ENCODE data around the gene ASPA. TPM values are rescaled to one million over a fixed set of nuclear protein-coding genes. Genes with fewer than 3 reads are reported as not detected.

Gene ASPA
- total and polyA plus RNA-seq, 2 experiments from 2014 or later = 0.13 TPM; not detected in 1

DNA sequence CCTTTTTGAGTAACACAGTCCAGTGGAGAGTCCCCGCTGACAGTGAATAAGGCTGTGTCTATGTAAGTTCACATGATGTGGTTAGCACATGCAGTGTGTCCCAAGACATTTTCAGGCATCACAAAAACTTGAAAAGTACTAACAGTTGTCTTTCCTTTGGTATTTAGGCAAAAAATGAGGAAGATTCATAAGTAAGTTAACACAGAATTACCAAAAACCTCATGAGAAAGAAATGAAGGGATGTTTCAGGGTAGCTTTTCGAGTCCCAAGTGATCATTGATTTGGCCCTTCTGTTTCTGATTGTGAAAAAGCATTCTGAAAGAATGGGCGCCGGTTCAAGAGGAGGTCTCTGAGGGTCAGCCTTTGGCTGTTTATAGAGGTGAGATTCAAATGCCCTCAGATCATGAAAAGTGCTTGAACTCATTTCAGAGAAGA lies 529 bp upstream of the ASPA start:
- Histone ChIP-seq H4K20me1 (replicated peaks; ENCODE audit: insufficient read depth) (no peaks in the 10 kb centered on the region), H3K36me3 (ENCODE audit: insufficient read depth) (no peaks in the 10 kb centered on the region), H3K79me2 (replicated peaks; ENCODE audit: insufficient read depth) (no peaks in the 10 kb centered on the region), H3F3A (replicated peaks; ENCODE audit: low read depth) (no peaks in the 10 kb centered on the region), H2AFZ (peak overlapping the region; percentile 64; the same call in 1 of the 2 replicates), H3K4me2 (no peak overlapping the region), H3K27ac (ENCODE audit: low read depth) (no peak overlapping the region), H3K27me3 (ENCODE audit: insufficient read depth) (no peaks in the 10 kb centered on the region), H3K9me2 (ENCODE audit: insufficient read depth) (no peaks in the 10 kb centered on the region), H3K4me1 (ENCODE audit: insufficient read depth) (peaks cover 12% of the 10 kb centered on the region), H3K4me3 (no peak overlapping the region)
- Mint-ChIP-seq H3K27me3 (ENCODE audit: insufficient read depth, low read depth, poor library complexity) (peaks cover 1% of the 10 kb centered on the region), H3K4me1 (peaks cover 16% of the 10 kb centered on the region), H3K27ac (no peak overlapping the region), H3K4me3 (no peak overlapping the region), H3K36me3 (ENCODE audit: low read depth) (no peaks in the 10 kb centered on the region), H3K9me3 (no peaks in the 10 kb centered on the region; the same call in 2 of the 3 replicates)
- TF ChIP-seq CTCF (conservative IDR thresholded peaks at IDR 0.05; ENCODE audit: low read depth in 2 of 2) = no peak
- TF ChIP-seq, protein P1, sequence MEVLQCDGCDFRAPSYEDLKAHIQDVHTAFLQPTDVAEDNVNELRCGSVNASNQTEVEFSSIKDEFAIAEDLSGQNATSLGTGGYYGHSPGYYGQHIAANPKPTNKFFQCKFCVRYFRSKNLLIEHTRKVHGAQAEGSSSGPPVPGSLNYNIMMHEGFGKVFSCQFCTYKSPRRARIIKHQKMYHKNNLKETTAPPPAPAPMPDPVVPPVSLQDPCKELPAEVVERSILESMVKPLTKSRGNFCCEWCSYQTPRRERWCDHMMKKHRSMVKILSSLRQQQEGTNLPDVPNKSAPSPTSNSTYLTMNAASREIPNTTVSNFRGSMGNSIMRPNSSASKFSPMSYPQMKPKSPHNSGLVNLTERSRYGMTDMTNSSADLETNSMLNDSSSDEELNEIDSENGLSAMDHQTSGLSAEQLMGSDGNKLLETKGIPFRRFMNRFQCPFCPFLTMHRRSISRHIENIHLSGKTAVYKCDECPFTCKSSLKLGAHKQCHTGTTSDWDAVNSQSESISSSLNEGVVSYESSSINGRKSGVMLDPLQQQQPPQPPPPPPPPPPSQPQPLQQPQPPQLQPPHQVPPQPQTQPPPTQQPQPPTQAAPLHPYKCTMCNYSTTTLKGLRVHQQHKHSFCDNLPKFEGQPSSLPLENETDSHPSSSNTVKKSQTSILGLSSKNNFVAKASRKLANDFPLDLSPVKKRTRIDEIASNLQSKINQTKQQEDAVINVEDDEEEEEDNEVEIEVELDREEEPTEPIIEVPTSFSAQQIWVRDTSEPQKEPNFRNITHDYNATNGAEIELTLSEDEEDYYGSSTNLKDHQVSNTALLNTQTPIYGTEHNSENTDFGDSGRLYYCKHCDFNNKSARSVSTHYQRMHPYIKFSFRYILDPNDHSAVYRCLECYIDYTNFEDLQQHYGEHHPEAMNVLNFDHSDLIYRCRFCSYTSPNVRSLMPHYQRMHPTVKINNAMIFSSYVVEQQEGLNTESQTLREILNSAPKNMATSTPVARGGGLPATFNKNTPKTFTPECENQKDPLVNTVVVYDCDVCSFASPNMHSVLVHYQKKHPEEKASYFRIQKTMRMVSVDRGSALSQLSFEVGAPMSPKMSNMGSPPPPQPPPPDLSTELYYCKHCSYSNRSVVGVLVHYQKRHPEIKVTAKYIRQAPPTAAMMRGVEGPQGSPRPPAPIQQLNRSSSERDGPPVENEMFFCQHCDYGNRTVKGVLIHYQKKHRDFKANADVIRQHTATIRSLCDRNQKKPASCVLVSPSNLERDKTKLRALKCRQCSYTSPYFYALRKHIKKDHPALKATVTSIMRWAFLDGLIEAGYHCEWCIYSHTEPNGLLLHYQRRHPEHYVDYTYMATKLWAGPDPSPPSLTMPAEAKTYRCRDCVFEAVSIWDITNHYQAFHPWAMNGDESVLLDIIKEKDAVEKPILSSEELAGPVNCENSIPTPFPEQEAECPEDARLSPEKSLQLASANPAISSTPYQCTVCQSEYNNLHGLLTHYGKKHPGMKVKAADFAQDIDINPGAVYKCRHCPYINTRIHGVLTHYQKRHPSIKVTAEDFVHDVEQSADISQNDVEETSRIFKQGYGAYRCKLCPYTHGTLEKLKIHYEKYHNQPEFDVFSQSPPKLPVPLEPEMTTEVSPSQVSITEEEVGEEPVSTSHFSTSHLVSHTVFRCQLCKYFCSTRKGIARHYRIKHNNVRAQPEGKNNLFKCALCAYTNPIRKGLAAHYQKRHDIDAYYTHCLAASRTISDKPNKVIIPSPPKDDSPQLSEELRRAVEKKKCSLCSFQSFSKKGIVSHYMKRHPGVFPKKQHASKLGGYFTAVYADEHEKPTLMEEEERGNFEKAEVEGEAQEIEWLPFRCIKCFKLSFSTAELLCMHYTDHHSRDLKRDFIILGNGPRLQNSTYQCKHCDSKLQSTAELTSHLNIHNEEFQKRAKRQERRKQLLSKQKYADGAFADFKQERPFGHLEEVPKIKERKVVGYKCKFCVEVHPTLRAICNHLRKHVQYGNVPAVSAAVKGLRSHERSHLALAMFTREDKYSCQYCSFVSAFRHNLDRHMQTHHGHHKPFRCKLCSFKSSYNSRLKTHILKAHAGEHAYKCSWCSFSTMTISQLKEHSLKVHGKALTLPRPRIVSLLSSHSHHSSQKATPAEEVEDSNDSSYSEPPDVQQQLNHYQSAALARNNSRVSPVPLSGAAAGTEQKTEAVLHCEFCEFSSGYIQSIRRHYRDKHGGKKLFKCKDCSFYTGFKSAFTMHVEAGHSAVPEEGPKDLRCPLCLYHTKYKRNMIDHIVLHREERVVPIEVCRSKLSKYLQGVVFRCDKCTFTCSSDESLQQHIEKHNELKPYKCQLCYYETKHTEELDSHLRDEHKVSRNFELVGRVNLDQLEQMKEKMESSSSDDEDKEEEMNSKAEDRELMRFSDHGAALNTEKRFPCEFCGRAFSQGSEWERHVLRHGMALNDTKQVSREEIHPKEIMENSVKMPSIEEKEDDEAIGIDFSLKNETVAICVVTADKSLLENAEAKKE (CRISPR knock-in tag; IDR thresholded peaks at IDR 0.05) = no peak
- no peak for TF ChIP-seq CREB1 (CRISPR knock-in tag; IDR thresholded peaks at IDR 0.05; ENCODE audit: low read depth)
- TF ChIP-seq ZNF114 (CRISPR knock-in tag; IDR thresholded peaks at IDR 0.05) = no peak
- no peak for TF ChIP-seq POLR2AphosphoS5 (IDR thresholded peaks at IDR 0.05; ENCODE audit: low read depth)
- TF ChIP-seq STAT1 (IDR thresholded peaks at IDR 0.05; ENCODE audit: unreplicated experiment) = no peak
- no peak for TF ChIP-seq NANOG (IDR thresholded peaks at IDR 0.05; ENCODE audit: borderline replicate concordance)
- no peak for TF ChIP-seq EZH2phosphoT487 (IDR thresholded peaks at IDR 0.05; ENCODE audit: unreplicated experiment)
- TF ChIP-seq EZH2 (IDR thresholded peaks at IDR 0.05; ENCODE audit: low read depth, unreplicated experiment) = no peak
- ATAC-seq (no peak), DNase-seq (ENCODE audit: low spot score) (no peak)

Measured in GM23338 (cell line).